Epithelial cell of esophagus (primary cell): ENCODE data around the gene PICK1.
"Not testable (repeated sequence)": the region's sequence is repeated elsewhere in the genome, so short reads cannot be mapped to it uniquely, and the experiment has no call there.

ENCODE experiments used
- DNase-seq: peaks from one replicate; pipeline ENCODE4 v3.0.0; 2010; ENCODE audit warnings: low read depth
- H3K4me3 ChIP-seq: 2 replicates; pipeline ENCODE4 v1.5.1; 2011; ENCODE audit warnings: mild to moderate bottlenecking, low read length, control low read depth
- TF ChIP-seq, protein P1 (sequence below): IDR thresholded peaks from 2 replicates; pipeline ENCODE4 v1.5.1; 2011; ENCODE audit warnings: low read depth, mild to moderate bottlenecking, low read length, control low read depth, inconsistent platforms; ENCODE audit not compliant: insufficient read depth; ENCODE audit errors: missing control alignments

Gene PICK1

DNA sequence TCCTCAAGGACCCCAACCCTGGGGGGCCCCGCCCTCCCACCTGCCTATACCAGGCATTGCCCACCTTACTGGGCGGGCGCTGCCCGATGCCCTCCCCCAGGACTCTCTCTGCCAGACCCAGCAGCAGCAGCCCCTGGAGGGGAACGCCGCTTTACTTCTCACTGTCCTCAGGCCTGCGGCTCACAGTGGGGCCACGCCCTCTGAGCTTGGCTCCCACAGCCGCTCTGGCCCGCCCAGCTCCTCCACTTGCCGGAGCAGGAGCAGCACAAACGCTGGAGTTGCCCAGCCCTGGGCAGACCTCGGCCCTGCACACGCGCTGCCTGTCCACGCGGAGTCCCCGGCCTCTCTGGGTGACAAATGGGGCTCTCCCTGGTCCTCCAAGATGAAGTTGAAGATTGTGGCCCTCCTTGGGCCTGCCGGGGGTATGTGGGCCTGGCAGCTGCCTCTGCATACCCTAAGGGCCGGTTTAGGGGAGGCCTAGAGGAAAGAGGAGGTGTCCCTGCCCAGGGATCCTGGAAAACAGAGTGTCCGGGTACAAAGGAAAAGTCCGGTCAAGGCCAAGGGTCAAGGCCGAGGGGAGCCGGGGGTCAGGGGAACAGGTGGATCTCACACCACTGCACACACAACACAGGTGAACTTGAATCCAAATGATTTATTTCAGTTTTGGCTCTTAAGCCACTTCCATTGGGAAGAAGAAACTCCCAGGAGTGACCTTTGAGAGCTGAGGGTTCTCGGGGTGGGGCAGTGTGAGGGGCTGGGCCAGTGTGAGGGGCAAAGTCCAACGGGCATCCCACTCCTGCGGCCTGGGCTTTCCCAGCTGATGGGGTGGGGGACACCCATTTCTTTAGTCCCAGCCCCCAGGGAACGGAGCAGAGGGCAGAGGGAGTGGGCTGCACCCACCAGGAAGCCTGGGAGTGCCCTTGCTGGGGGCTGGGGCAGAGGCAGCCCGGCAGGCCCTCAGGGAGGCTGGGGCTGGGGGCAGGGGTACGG is 54.0 kb downstream of the PICK1 start:
- no peak overlapping the region for H3K4me3 ChIP-seq
- TF ChIP-seq, protein P1, sequence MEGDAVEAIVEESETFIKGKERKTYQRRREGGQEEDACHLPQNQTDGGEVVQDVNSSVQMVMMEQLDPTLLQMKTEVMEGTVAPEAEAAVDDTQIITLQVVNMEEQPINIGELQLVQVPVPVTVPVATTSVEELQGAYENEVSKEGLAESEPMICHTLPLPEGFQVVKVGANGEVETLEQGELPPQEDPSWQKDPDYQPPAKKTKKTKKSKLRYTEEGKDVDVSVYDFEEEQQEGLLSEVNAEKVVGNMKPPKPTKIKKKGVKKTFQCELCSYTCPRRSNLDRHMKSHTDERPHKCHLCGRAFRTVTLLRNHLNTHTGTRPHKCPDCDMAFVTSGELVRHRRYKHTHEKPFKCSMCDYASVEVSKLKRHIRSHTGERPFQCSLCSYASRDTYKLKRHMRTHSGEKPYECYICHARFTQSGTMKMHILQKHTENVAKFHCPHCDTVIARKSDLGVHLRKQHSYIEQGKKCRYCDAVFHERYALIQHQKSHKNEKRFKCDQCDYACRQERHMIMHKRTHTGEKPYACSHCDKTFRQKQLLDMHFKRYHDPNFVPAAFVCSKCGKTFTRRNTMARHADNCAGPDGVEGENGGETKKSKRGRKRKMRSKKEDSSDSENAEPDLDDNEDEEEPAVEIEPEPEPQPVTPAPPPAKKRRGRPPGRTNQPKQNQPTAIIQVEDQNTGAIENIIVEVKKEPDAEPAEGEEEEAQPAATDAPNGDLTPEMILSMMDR: no peak
- peak; percentile 36 for DNase-seq

DNA sequence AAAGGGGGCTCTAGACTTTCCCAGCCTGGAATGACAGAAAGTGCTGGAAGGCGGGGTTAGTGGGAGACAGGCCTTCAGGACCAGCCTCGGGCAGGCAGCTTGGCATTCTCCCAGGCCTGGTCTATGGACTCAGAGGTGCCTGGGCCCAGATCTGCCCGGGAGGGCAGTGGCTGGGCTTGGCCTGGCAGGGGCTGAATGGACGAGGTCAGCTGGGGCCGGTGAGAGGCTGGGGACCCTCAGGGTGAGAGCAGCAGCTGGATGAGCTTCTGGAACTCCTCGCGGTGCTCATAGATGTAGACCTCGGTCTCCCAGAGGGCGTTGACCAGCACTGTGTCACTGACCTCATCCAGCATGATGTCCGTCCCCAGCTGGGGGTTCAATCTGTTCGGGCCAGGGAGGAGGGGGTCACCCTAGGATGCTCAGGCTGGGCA is 54.7 kb downstream of the PICK1 start:
- DNase-seq: no peak

DNA sequence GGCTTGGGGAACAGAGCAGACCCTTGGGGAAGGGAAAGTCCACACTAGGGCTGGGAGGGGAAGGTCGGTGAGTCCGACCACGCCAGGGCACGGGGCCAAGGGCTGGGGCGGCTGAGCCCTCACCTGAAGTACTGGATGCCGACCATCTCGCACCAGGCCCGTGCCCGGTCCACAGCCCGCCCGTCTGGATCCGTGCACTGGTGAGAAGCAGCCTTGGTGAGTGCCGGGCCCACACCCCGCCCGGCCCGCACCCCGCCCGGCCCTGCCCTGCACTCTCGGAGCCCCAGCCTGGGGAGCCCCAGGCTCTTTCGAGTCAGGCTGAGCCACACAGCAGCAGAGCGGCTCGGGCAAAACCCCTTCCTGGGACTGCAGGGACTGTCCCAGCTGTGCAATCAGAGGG is 55.2 kb downstream of the PICK1 start:
- H3K4me3 ChIP-seq: no peak overlapping the region
- peak; percentile 45 for DNase-seq
- TF ChIP-seq, protein P1: no peak

More for the DNA sequence above, 54.7 kb downstream of the PICK1 start:
- TF ChIP-seq, protein P1: no peak
- no peak overlapping the region for H3K4me3 ChIP-seq

DNA sequence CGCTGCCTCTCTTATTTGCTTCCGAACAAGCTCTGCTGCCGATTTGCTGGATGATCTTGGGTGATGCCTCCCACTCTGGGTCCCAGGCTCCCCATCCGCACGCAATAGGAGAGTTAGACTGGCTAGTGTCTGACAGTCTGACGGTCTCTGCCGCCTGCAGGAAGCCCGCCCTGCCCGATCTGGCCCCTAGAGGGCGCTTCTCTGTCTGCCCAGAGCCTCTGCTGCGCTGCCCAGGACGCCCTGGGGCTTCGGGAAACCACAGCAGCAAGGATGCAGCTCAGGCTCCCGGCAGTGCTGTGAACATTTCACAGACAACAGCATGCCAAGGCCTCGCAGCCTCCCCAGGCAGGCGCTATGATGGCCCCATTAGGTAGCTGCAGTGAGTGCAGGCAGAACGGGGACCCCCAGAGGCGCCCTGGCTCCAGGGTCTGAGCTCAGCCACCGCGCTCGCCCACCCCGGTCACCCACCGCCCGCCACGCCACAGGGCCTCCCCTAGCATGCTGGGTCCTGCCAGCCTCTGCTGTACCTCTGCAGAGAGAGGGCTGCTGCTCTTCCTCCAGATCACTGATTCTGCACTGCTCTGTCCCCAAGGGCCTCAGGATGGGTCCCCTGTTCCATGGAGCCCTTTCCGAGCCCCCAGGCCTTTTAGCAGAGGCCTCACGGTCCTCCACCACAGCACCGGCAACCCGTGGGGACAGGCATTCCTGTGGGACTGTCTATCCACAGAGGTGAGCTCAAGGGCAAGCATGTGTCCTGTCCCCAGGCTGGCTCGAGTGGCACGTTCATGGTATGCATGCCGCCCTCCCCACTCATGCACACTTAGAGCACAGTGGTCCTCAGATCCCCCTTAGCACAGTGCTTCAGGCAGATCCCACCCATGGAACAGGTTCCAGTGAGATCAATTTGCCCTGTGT is 57.5 kb downstream of the PICK1 start:
- TF ChIP-seq, protein P1: peak; percentile 91
- H3K4me3 ChIP-seq: no peak overlapping the region
- peak; percentile 86 for DNase-seq

DNA sequence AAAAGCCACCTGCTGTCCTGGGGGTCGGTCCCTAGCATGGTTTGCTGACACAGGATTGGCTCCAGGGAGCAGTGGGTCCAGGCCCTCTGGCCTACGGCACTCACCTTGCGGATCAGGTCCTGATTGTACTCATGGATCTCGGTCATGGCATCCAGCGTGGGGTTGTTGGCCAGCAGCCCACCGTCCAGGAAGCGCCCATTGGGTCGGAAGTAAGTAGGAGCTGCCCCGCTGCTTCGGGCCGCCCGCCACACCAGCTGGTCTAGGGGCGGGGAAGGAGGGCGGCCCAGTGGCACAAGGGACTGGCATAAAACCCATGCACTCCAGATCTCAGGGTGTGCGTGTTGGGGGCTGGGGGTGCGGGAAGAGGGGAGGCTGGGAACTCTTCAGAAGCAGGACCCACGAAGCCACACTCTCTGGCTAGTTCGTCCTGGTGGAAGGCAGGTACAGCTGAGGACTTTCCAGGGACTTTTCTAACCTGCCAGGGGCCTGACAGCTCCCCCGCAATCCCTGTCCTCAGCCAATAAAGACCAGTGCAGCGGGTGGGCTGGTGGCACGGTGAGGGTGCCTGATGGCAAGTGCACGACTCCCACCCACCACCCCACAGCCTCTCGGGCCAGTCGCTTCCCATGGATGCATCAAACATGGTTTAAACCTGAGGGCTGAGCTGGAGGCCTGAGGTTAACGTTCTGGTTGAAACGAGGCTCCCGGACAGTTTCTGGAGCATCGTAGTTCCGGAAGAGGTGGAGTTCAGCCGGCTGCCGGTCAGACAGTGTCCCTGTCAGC is 58.4 kb downstream of the PICK1 start:
- no peak for DNase-seq
- TF ChIP-seq, protein P1: no peak

DNA sequence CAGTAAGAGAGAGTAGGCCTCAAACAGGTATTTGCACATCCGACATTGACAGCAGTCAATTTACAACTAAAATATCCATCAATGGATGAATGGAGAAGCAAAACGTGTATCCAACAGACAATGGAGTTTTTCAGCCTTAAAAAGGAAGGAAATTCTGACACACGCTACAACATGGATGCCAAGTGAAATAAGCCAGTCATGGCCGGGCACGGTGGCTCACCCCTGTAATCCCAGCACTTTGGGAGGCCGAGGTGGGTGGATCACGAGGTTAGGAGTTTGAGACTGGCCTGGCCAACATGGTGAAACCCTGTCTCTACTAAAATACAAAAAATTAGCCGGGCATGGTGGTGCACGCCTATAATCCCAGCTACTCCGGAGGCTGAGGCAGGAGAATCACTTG is 60.4 kb downstream of the PICK1 start:
- H3K4me3 ChIP-seq, DNase-seq: not testable (repeated sequence)

More for the DNA sequence above, 58.4 kb downstream of the PICK1 start:
- no peak overlapping the region for H3K4me3 ChIP-seq
